ENCODE measurements around the gene F13A1.

The F13A1 gene

DNA sequence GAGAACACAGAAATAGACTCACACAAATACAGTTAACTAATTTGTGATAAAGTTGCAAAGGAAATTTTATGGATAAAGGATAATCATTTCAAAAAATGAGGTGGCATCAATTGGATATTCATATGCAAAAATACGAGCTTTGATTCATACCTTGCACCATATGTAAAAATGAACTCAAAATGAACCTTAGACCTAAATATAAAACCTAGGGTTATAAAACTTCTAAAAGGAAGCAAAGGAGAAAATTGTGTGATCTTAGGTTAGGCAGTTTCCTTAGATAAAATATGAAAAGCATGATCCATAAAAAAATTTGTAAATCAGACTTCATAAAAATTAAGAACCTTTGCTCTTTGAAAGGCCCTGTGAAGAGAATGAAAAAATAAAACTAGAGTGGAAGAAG lies 85.5 kb downstream of the F13A1 start:
- DNase-seq (ENCODE audit: insufficient read length, low spot score) (no peak), FAIRE-seq (no peak)
- TF ChIP-seq POU2F2 (IDR thresholded peaks at IDR 0.05; ENCODE audit: low read depth, low read length) (no peak), POLR2AphosphoS5 (IDR thresholded peaks at IDR 0.05; ENCODE audit: low read depth, low read length) (no peak), SPI1 (IDR thresholded peaks at IDR 0.05; ENCODE audit: low read depth, low read length) (no peak), TAF1 (IDR thresholded peaks at IDR 0.05; ENCODE audit: low read depth, low read length) (no peak), PAX5 (IDR thresholded peaks at IDR 0.05; ENCODE audit: insufficient read depth, low read length, severe bottlenecking) (no peak), POLR2A (IDR thresholded peaks at IDR 0.05; ENCODE audit: low read depth, low read length) (no peak)

DNA sequence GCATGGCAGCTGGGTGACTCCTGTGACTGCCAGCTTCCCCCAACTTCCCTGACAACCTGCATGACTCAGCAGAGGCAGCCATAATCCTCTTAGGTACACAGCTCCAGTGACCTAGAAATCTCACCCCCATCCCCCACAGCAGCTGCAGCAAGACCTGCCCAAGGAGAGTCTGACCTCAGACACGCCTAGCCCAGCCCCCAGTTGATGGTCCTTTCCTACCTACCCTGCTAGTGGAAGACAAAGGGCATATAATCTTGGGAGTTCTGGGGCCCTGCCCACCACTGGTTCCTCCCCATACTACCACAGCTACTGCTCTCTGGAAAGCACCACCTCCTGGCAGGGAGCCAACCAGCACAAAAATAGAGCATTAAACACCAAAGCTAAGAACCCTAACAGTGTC lies 90.2 kb downstream of the F13A1 start:
- FAIRE-seq (no peak), DNase-seq (ENCODE audit: insufficient read length, low spot score) (no peak)
- TF ChIP-seq TAF1 (IDR thresholded peaks at IDR 0.05; ENCODE audit: low read depth, low read length): no peak
- TF ChIP-seq POLR2AphosphoS5 (IDR thresholded peaks at IDR 0.05; ENCODE audit: low read depth, low read length): no peak
- TF ChIP-seq POLR2A (IDR thresholded peaks at IDR 0.05; ENCODE audit: low read depth, low read length): no peak
- TF ChIP-seq SPI1 (IDR thresholded peaks at IDR 0.05; ENCODE audit: low read depth, low read length): no peak
- TF ChIP-seq POU2F2 (IDR thresholded peaks at IDR 0.05; ENCODE audit: low read depth, low read length): no peak
- no peak for TF ChIP-seq PAX5 (IDR thresholded peaks at IDR 0.05; ENCODE audit: insufficient read depth, low read length, severe bottlenecking)

DNA sequence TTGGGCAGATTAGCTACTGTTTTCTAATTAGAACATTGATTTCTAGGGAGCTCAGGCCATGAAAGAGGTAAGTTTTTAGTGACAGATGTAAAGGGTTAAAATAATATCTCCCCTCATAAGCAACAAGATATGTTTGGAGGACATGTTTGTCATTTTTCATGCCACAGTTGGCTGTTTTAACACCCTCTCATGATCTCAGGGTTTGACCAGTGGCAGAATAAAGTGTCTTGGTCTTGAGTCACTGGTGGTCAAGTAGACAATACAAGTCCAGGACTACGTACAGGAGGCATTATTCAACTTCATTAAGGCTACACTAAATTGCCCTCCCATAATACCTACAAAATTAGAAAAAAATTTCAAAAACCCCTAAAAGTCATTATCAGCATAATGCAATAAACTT lies 92.6 kb downstream of the F13A1 start:
- TF ChIP-seq POLR2A (IDR thresholded peaks at IDR 0.05; ENCODE audit: low read depth, low read length): no peak
- no peak for TF ChIP-seq SPI1 (IDR thresholded peaks at IDR 0.05; ENCODE audit: low read depth, low read length)
- TF ChIP-seq TAF1 (IDR thresholded peaks at IDR 0.05; ENCODE audit: low read depth, low read length): no peak
- no peak for TF ChIP-seq POU2F2 (IDR thresholded peaks at IDR 0.05; ENCODE audit: low read depth, low read length)
- no peak for TF ChIP-seq POLR2AphosphoS5 (IDR thresholded peaks at IDR 0.05; ENCODE audit: low read depth, low read length)
- TF ChIP-seq PAX5 (IDR thresholded peaks at IDR 0.05; ENCODE audit: insufficient read depth, low read length, severe bottlenecking): no peak
- DNase-seq (ENCODE audit: insufficient read length, low spot score) (no peak), FAIRE-seq (no peak)

DNA sequence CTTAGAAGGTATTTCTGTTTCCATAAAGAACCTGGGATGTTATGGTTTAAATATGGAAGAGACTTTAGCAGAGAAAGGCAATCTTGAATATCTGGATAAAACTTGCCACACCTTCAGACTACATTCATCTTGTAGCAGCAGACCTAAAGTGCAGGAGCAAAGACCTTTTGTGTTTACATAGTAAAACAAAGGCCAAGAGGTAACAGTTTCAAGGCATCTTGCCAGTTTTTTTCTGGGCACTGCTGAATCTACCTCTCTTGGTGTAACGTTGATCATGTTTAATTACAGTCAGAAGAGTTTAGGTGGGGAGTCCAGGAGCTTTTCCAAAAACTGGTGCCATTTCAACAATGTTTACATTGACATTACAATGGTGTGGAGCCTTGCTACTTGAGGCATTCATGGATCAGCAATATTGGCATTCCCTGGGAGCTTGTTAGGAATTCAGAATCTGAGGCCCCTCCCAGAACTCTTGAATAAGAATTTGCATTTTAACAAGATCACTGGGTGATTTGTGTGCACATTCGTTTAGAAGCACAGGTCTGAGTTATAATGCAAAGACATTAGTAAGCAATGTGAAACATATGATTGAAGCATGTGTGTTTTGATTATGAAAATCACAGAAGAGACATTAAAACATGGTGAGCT lies 94.5 kb downstream of the F13A1 start:
- no peak for DNase-seq (ENCODE audit: insufficient read length, low spot score)
- no peak for FAIRE-seq
- TF ChIP-seq TAF1 (IDR thresholded peaks at IDR 0.05; ENCODE audit: low read depth, low read length): no peak
- no peak for TF ChIP-seq POU2F2 (IDR thresholded peaks at IDR 0.05; ENCODE audit: low read depth, low read length)
- no peak for TF ChIP-seq POLR2AphosphoS5 (IDR thresholded peaks at IDR 0.05; ENCODE audit: low read depth, low read length)
- TF ChIP-seq SPI1 (IDR thresholded peaks at IDR 0.05; ENCODE audit: low read depth, low read length): no peak
- TF ChIP-seq PAX5 (IDR thresholded peaks at IDR 0.05; ENCODE audit: insufficient read depth, low read length, severe bottlenecking): no peak
- no peak for TF ChIP-seq POLR2A (IDR thresholded peaks at IDR 0.05; ENCODE audit: low read depth, low read length)

DNA sequence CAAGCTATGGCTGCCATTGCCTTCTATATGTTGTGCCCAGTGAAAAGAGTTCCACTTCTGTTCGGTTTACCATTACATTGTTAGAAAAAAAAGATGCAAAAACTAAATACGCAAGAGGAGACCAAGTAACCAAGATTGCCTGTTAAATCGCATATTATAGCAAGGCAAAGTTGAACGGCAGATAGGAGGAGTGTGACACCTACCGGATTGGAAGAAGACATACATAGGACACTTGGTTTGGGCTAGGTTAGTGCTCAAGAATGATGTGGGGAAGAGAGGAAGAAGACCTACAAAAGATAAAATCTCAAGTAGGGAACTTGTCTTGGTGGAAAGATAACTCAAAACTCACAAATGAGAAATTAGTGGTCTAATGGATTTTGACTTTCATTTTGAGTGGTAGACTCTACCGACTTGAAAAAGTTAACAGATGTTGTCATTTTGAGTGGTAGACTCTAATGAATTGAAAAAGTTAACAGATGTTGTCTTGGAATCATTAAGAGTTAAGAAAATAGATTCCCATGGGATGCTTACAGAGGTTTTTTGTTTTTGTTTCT lies 95.5 kb downstream of the F13A1 start:
- no peak for FAIRE-seq
- TF ChIP-seq TAF1 (IDR thresholded peaks at IDR 0.05; ENCODE audit: low read depth, low read length): no peak
- TF ChIP-seq POU2F2 (IDR thresholded peaks at IDR 0.05; ENCODE audit: low read depth, low read length): no peak
- TF ChIP-seq PAX5 (IDR thresholded peaks at IDR 0.05; ENCODE audit: insufficient read depth, low read length, severe bottlenecking): no peak
- no peak for TF ChIP-seq POLR2AphosphoS5 (IDR thresholded peaks at IDR 0.05; ENCODE audit: low read depth, low read length)
- no peak for TF ChIP-seq SPI1 (IDR thresholded peaks at IDR 0.05; ENCODE audit: low read depth, low read length)
- no peak for TF ChIP-seq POLR2A (IDR thresholded peaks at IDR 0.05; ENCODE audit: low read depth, low read length)

DNA sequence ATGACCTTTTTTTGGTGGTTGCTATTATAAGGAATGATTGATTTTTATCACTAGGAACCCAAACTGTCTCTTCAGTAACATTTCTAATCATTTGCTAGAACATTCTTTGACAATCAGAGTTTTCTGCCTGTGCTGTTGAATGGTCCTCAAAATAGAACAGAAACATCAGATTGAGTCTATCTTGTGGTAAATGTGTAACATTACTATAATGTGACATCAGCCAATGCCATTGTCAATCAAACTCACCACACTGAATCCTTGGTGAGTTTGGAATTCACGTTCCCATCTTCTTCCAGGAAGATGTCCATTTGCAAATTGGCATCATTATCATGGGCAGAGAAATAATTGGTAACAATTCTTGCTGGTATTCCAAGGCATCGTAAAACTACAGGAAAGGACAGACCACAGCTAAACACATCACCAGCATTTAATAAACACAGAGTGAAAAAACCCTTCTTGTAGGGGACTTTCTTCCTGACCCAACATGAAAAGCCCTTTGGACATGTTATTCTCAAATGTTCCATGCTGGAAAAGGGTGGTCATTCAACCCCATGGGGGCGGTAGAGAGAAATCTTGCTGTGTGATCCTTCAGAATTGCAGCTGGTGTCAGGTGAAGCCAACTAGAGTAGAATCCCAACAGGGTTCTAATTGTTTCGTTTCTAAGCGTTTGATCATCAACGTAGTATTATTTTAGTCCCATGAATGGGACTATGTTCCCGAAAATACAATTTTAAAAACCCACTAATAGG lies 98.5 kb downstream of the F13A1 start:
- FAIRE-seq: no peak
- no peak for TF ChIP-seq POLR2A (IDR thresholded peaks at IDR 0.05; ENCODE audit: low read depth, low read length)
- no peak for TF ChIP-seq PAX5 (IDR thresholded peaks at IDR 0.05; ENCODE audit: insufficient read depth, low read length, severe bottlenecking)
- no peak for TF ChIP-seq POU2F2 (IDR thresholded peaks at IDR 0.05; ENCODE audit: low read depth, low read length)
- TF ChIP-seq POLR2AphosphoS5 (IDR thresholded peaks at IDR 0.05; ENCODE audit: low read depth, low read length): no peak
- no peak for TF ChIP-seq TAF1 (IDR thresholded peaks at IDR 0.05; ENCODE audit: low read depth, low read length)
- TF ChIP-seq SPI1 (IDR thresholded peaks at IDR 0.05; ENCODE audit: low read depth, low read length): no peak
- no peak for DNase-seq (ENCODE audit: insufficient read length, low spot score)

More for the DNA sequence above, 95.5 kb downstream of the F13A1 start:
- no peak for DNase-seq (ENCODE audit: insufficient read length, low spot score)

DNA sequence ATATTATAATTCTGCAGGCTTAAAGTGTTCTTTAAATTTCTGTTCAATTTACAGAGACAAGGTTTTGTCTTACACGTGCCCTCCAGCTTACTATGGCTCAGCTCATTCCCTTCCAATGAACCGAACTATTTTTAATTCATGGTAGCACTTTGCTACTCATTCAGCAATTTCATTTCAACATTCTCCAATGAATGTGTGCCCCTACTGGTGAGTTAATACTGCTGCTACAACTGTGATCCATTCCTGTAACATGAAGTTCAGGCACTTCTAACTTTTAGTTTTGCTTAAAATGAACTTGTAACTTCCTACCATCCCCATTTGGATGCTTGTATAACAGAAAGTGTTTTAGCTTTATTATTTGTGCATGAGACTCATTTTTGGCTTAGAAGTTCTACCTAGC lies 99.7 kb downstream of the F13A1 start:
- TF ChIP-seq POU2F2 (IDR thresholded peaks at IDR 0.05; ENCODE audit: low read depth, low read length): no peak
- no peak for TF ChIP-seq POLR2AphosphoS5 (IDR thresholded peaks at IDR 0.05; ENCODE audit: low read depth, low read length)
- TF ChIP-seq POLR2A (IDR thresholded peaks at IDR 0.05; ENCODE audit: low read depth, low read length): no peak
- no peak for TF ChIP-seq TAF1 (IDR thresholded peaks at IDR 0.05; ENCODE audit: low read depth, low read length)
- no peak for TF ChIP-seq SPI1 (IDR thresholded peaks at IDR 0.05; ENCODE audit: low read depth, low read length)
- TF ChIP-seq PAX5 (IDR thresholded peaks at IDR 0.05; ENCODE audit: insufficient read depth, low read length, severe bottlenecking): no peak
- DNase-seq (ENCODE audit: insufficient read length, low spot score): no peak
- no peak for FAIRE-seq

DNA sequence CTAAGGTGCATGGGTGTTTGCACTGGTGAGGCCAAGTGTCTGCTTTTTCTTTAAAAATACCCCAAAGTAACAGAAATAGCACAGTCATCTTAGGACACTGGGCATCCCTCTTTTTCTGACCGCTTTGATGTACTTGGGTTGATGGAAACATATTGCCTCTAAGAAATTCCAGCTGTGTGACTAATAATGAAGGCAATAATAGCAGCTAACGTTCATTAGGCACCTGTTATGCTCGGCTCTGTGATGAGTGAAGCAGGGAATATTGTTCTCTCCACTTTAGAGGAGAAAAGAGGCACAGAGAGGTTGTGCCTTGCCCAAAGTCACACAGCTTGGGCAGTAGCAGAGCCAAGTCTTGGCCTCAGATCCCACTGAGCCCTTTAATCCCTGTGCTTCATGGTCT lies 100.7 kb downstream of the F13A1 start:
- FAIRE-seq: no peak
- no peak for TF ChIP-seq POLR2AphosphoS5 (IDR thresholded peaks at IDR 0.05; ENCODE audit: low read depth, low read length)
- TF ChIP-seq POLR2A (IDR thresholded peaks at IDR 0.05; ENCODE audit: low read depth, low read length): no peak
- TF ChIP-seq PAX5 (IDR thresholded peaks at IDR 0.05; ENCODE audit: insufficient read depth, low read length, severe bottlenecking): no peak
- TF ChIP-seq SPI1 (IDR thresholded peaks at IDR 0.05; ENCODE audit: low read depth, low read length): no peak
- no peak for TF ChIP-seq POU2F2 (IDR thresholded peaks at IDR 0.05; ENCODE audit: low read depth, low read length)
- TF ChIP-seq TAF1 (IDR thresholded peaks at IDR 0.05; ENCODE audit: low read depth, low read length): no peak
- no peak for DNase-seq (ENCODE audit: insufficient read length, low spot score)

DNA sequence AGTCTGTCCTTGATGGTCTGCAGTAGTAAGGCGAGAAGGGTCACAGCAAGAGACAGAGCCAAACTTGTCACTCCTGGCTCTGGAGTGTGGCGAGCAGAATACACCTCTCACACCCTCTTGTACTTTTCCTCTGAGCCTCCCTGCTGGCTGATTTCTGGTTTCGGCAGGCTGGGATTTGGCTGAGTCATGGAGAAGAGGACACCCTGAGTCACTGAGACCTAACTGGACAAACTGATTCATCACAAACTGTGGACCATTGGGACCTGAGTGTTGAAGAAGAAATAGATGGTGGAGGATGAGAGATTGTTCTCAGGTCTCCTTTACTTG lies 101.7 kb downstream of the F13A1 start:
- no peak for DNase-seq (ENCODE audit: insufficient read length, low spot score)
- FAIRE-seq: no peak
- TF ChIP-seq TAF1 (IDR thresholded peaks at IDR 0.05; ENCODE audit: low read depth, low read length) (no peak), PAX5 (IDR thresholded peaks at IDR 0.05; ENCODE audit: insufficient read depth, low read length, severe bottlenecking) (no peak), SPI1 (IDR thresholded peaks at IDR 0.05; ENCODE audit: low read depth, low read length) (no peak), POLR2AphosphoS5 (IDR thresholded peaks at IDR 0.05; ENCODE audit: low read depth, low read length) (no peak), POU2F2 (IDR thresholded peaks at IDR 0.05; ENCODE audit: low read depth, low read length) (no peak), POLR2A (IDR thresholded peaks at IDR 0.05; ENCODE audit: low read depth, low read length) (no peak)
